Measurements from ENCODE around the gene RMND5B. TPM values are rescaled to one million over a fixed set of nuclear protein-coding genes. Genes with fewer than 3 reads are reported as not detected.
A peak's percentile ranks its signal among the peaks of the same experiment; 100 is the strongest.

The RMND5B gene
- total and polyA plus RNA-seq, 2 of the 13 experiments (the other 11 are each of a cell fraction or from before 2014, with no cell fraction given), result 18.6 to 20.4 TPM

- TF ChIP-seq, protein P1, sequence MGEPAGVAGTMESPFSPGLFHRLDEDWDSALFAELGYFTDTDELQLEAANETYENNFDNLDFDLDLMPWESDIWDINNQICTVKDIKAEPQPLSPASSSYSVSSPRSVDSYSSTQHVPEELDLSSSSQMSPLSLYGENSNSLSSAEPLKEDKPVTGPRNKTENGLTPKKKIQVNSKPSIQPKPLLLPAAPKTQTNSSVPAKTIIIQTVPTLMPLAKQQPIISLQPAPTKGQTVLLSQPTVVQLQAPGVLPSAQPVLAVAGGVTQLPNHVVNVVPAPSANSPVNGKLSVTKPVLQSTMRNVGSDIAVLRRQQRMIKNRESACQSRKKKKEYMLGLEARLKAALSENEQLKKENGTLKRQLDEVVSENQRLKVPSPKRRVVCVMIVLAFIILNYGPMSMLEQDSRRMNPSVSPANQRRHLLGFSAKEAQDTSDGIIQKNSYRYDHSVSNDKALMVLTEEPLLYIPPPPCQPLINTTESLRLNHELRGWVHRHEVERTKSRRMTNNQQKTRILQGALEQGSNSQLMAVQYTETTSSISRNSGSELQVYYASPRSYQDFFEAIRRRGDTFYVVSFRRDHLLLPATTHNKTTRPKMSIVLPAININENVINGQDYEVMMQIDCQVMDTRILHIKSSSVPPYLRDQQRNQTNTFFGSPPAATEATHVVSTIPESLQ (CRISPR knock-in tag; conservative IDR thresholded peaks at IDR 0.05), result no peak
- no peak for TF ChIP-seq GZF1 (CRISPR knock-in tag; IDR thresholded peaks at IDR 0.05)
- TF ChIP-seq TEAD2 (CRISPR knock-in tag; IDR thresholded peaks at IDR 0.05), result no peak
- no peak for TF ChIP-seq SNAPC2 (CRISPR knock-in tag; IDR thresholded peaks at IDR 0.05)
- TF ChIP-seq ARNT (IDR thresholded peaks at IDR 0.05), result no peak
- 0 out of 2 replicates have a peak, but pooled peaks have one; percentile 48 for TF ChIP-seq ZBTB7A (CRISPR knock-in tag; IDR thresholded peaks at IDR 0.05)
- TF ChIP-seq, protein P2, sequence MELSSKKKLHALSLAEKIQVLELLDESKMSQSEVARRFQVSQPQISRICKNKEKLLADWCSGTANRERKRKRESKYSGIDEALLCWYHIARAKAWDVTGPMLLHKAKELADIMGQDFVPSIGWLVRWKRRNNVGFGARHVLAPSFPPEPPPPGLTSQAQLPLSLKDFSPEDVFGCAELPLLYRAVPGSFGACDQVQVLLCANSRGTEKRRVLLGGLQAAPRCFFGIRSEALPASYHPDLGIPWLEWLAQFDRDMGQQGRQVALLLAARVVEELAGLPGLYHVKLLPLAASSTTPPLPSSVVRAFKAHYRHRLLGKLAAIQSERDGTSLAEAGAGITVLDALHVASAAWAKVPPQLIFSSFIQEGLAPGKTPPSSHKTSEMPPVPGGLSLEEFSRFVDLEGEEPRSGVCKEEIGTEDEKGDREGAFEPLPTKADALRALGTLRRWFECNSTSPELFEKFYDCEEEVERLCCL (CRISPR knock-in tag; IDR thresholded peaks at IDR 0.05; ENCODE audit: borderline replicate concordance), result no peak
- TF ChIP-seq NCOA1 (CRISPR knock-in tag; IDR thresholded peaks at IDR 0.05), result no peak
- peak; percentile 79; the same call in 1 of the 2 replicates for TF ChIP-seq MED13 (CRISPR knock-in tag; IDR thresholded peaks at IDR 0.05)
- no peak for TF ChIP-seq ZNF652 (CRISPR knock-in tag; IDR thresholded peaks at IDR 0.05; ENCODE audit: borderline replicate concordance, low read depth)
- TF ChIP-seq SOX6 (IDR thresholded peaks at IDR 0.05), result no peak
- no peak for TF ChIP-seq SOX6 (CRISPR knock-in tag; IDR thresholded peaks at IDR 0.05)
- no peak for TF ChIP-seq ZNF569 (CRISPR knock-in tag; IDR thresholded peaks at IDR 0.05; ENCODE audit: borderline replicate concordance)
- TF ChIP-seq MATR3 (CRISPR knock-in tag; IDR thresholded peaks at IDR 0.05), result no peak
- no peak for TF ChIP-seq MAFF (IDR thresholded peaks at IDR 0.05; ENCODE audit: low read depth, low read length)
- peak; percentile 33; the same call in 1 of the 2 replicates for TF ChIP-seq ZNF460 (CRISPR knock-in tag; IDR thresholded peaks at IDR 0.05; ENCODE audit: borderline replicate concordance)
- TF ChIP-seq AHR (CRISPR knock-in tag; IDR thresholded peaks at IDR 0.05), result no peak
- TF ChIP-seq, protein P3, sequence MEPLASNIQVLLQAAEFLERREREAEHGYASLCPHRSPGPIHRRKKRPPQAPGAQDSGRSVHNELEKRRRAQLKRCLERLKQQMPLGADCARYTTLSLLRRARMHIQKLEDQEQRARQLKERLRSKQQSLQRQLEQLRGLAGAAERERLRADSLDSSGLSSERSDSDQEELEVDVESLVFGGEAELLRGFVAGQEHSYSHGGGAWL (CRISPR knock-in tag; IDR thresholded peaks at IDR 0.05), result peak; percentile 87
- TF ChIP-seq EHMT2 (IDR thresholded peaks at IDR 0.05; ENCODE audit: borderline replicate concordance, low read depth, low read length), result no peak
- TF ChIP-seq, protein P4, sequence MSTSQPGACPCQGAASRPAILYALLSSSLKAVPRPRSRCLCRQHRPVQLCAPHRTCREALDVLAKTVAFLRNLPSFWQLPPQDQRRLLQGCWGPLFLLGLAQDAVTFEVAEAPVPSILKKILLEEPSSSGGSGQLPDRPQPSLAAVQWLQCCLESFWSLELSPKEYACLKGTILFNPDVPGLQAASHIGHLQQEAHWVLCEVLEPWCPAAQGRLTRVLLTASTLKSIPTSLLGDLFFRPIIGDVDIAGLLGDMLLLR (CRISPR knock-in tag; IDR thresholded peaks at IDR 0.05), result peak; percentile 25; the same call in 1 of the 2 replicates
- TF ChIP-seq, protein P5, sequence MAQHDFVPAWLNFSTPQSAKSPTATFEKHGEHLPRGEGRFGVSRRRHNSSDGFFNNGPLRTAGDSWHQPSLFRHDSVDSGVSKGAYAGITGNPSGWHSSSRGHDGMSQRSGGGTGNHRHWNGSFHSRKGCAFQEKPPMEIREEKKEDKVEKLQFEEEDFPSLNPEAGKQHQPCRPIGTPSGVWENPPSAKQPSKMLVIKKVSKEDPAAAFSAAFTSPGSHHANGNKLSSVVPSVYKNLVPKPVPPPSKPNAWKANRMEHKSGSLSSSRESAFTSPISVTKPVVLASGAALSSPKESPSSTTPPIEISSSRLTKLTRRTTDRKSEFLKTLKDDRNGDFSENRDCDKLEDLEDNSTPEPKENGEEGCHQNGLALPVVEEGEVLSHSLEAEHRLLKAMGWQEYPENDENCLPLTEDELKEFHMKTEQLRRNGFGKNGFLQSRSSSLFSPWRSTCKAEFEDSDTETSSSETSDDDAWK (CRISPR knock-in tag; IDR thresholded peaks at IDR 0.05), result no peak
- TF ChIP-seq ZNF20 (CRISPR knock-in tag; IDR thresholded peaks at IDR 0.05), result no peak
- no peak for TF ChIP-seq ADNP (CRISPR knock-in tag; IDR thresholded peaks at IDR 0.05)
- TF ChIP-seq ZNF713 (CRISPR knock-in tag; IDR thresholded peaks at IDR 0.05), result no peak
- no peak for TF ChIP-seq ZNF337 (CRISPR knock-in tag; IDR thresholded peaks at IDR 0.05; ENCODE audit: borderline replicate concordance, low read depth)
- no peak for TF ChIP-seq ONECUT2 (CRISPR knock-in tag; IDR thresholded peaks at IDR 0.05)
Observed at GRCh38 chr5:178130576-178131445, at the start of gene RMND5B (continued).

All from HepG2 (cell line).